NT2/D1 (cell line): ENCODE measurements around the gene AHCYL2.

Source experiments
- YY1 ChIP-seq: IDR thresholded peaks from 2 replicates; pipeline ENCODE4 v1.6.1; 2011; ENCODE audit not compliant: insufficient read length, insufficient read depth
- ZNF274 ChIP-seq: IDR thresholded peaks from 2 replicates; pipeline ENCODE4 v1.6.1; 2011; ENCODE audit warnings: mild to moderate bottlenecking, low read depth, low read length

DNA sequence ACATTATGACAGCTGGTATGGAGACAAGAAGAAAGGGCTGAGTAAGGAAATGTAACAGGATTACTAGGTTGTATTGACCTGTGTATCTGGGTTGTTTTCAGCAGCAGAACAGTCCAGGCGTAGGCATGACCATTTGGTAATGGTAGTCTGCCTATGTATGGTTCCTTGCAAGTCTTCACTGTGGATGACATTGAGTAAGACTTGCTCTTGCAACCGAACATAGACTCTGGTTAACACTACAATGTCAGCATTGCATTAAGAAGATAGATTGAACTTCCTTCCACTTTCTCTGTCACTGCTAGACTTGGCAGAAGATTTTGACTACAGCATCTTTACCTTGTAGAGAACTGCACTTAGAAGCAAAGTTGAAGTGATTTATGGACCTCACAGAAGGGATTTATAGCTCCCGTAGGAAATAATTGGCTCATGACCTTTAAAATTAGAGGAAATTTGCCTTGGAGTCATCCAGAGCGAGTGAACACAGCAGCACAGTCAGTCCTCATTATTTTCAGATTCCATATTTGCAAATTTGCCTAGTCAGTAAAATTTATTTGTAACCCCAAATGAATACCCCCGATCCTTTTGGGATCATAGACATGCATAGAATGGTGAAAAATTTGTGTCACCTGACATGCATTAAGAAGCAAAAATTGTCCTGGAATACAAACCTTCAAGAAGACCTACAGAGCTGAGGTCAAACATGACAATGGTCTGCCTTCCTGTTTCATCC is 129.8 kb downstream of the AHCYL2 start:
- TF ChIP-seq ZNF274: no peak
- no peak for TF ChIP-seq YY1
